GM20000 (cell line): Measurements from ENCODE around the gene TAS2R31.

Experiments
- DNase-seq: peaks from one replicate; pipeline ENCODE4 v3.0.0; 2012; ENCODE audit warnings: low spot score
- CTCF ChIP-seq: IDR thresholded peaks from 2 replicates; pipeline ENCODE4 v1.5.1; 2012; ENCODE audit warnings: mild to moderate bottlenecking, control low read depth; ENCODE audit errors: extremely low read depth, missing control alignments

Gene TAS2R31

GRCh38 chr12:11023387-11023786, 7.8 kb downstream of the TAS2R31 start:
- TF ChIP-seq CTCF: no peak
- DNase-seq: no peak

GRCh38 chr12:11022520-11022919, 8.7 kb downstream of the TAS2R31 start, which contains the start of gene TAS2R19:
TAS2R19 (minus strand) TSS chr12:11022620; CDS start chr12:11022571, 49 bp downstream.
- no peak for DNase-seq
- no peak for TF ChIP-seq CTCF

- no peak for TF ChIP-seq CTCF
- no peak for DNase-seq
Measured at GRCh38 chr12:11016937-11017336, 14.3 kb downstream of the TAS2R31 start.

GRCh38 chr12:11015775-11016430, 15.3 kb downstream of the TAS2R31 start:
- TF ChIP-seq CTCF: no peak
- DNase-seq: no peak

- no peak for DNase-seq
- no peak for TF ChIP-seq CTCF
Measured at GRCh38 chr12:11014234-11014633, 17.0 kb downstream of the TAS2R31 start.

GRCh38 chr12:11007608-11008007, 23.6 kb downstream of the TAS2R31 start:
- DNase-seq: no peak
- TF ChIP-seq CTCF: no peak

- DNase-seq: no peak
- TF ChIP-seq CTCF: no peak
Measured at GRCh38 chr12:10998204-10998603, 33.0 kb downstream of the TAS2R31 start, which contains the start of gene TAS2R20. TAS2R20 (minus strand) TSS chr12:10998304; CDS start chr12:10997875, 429 bp downstream.
